Neural progenitor cell (in vitro differentiated cells): Measurements from ENCODE around the gene SSR3.

Source experiments
- CTCF ChIP-seq: fragments of 200-600 bp; sonication (generic); IDR thresholded peaks from 2 replicates; pipeline ENCODE4 v1.5.1; 2017; ENCODE audit warnings: antibody characterized with exemption, mild to moderate bottlenecking
- EZH2phosphoT487 ChIP-seq: fragments of 200-600 bp; sonication (generic); IDR thresholded peaks from 2 replicates; pipeline ENCODE4 v1.6.1; 2017; ENCODE audit warnings: antibody characterized with exemption

- no peak for TF ChIP-seq CTCF
- no peak for TF ChIP-seq EZH2phosphoT487
These were observed 22.8 kb upstream of the SSR3 start for GRCh38 chr3:156577736-156578135.
